Activated T-cell treated with anti-CD3 and anti-CD28 coated beads for 1 hour (primary cell): ENCODE measurements around the gene ZNF79.

ENCODE experiments used
- DNase-seq: peaks from one replicate; pipeline ENCODE4 v3.0.0-alpha.2; 2020; ENCODE audit warnings: low read depth

ZNF79 gene

DNA sequence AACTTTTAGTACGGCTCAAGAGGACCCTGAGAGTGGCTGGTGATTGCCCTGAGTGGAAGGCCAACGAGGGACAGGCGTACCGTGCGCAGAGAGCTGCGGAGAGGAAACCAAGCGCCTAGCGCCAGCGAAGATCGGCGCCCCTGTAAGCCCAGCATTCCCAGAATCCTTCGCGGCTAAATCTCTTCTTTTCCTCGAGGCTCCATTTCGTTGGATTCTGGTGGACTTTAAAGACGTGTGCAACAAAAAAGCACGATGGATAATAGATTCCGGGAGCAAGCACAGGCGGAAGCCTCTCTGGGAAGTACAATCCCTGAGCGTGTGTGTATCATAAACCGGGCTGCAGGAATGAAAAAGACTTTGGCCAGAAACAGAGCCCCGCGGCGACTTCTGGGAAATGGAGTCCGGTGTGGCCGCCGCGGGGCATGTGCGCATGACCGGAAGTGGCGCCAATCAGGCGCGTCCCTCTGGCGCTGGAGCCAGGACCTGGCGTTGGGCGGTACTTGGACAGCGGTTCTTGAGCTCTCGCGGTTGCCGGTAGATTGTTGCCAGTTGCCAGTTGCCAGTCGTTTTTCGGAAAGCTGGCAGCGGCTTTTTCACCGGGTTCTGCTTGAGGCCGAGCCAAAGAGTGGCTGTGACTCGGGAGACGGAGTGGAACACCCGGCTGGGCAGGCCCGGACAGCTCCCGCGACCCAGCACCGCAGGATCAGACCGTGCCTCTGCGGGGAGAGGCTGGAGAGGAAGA lies at the start of gene ZNF79:
TSS of gene ZNF79 (plus strand) at position 449 of the 742 bp plus-strand sequence. CDS start 406 bp downstream, outside the sequence.
- peak; percentile 86 for DNase-seq

GRCh38 chr9:127380479-127380878 lies 43.7 kb upstream of the ZNF79 start:
- DNase-seq: no peak

GRCh38 chr9:127382541-127382940 lies 41.6 kb upstream of the ZNF79 start:
- no peak for DNase-seq

DNA sequence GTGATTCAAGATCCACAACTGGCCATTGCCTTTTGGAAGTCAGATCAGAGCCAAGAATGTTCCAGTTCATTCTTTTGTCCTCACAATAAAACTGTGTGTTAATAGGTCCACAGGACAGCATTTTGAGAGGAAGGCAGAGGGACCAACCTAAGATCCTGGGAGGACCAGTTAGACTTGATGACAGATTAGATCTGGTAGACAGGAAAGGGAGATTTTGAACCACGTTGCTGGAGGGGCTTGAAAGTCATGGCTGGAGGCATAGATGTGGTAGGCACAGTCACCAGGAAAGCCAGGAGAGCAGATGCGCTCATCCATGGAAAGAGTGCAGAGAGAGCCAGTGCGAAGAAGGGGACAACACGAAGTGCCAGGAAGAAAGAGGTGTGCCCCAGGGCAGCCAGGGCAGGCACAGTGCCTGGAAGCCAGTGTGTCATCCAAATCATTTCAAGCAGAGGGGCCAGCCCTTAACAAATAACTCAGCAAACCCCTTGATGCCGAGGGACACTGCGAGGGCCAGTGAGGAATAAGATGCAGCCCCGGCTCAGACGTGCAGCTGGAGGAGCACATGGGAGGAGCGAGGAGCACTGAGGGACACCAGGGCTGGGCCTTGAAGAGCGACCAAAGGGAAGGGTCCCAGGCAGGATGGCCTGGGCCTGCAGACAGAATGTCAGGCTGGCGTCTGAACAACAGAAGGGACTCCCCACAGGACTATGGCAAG lies 40.0 kb upstream of the ZNF79 start:
- DNase-seq: no peak

DNA sequence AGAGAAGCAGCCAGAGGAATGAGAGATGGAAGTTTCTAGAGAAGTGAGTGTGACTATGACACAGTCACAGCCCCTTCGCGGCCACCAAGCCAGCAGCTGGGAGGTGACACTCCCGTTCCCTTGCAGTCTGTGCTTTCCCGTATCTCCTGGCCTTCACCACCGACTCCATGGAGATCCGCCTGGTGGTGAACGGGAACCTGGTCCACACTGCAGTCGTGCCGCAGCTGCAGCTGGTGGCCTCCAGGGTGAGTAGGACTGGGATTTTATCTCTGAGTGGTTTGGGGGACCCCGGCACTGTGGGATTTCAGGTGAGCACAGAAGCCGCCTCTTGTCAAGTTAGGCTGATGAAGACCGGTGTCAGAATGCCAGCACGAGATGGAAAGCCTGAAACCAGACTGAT lies 39.3 kb upstream of the ZNF79 start:
- DNase-seq: no peak

DNA sequence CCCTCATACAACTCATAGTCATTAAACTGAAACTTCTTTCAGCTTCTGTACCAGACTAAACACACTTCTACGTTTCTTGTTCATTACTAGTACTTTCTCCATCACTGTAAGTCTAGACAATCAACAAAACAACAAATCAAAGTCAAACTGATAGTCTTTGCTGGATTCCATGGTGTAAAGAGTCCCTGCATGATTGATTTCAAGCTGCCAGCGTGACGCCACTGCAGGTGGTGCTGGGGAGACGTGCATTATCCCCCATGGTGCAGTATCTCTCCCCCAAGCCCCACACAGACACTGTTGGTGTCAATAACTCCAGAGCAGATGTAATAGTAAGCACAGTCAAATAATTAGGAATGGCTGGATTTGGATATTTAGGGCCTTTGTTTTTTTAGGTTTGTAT lies 37.9 kb upstream of the ZNF79 start:
- DNase-seq: no peak

DNA sequence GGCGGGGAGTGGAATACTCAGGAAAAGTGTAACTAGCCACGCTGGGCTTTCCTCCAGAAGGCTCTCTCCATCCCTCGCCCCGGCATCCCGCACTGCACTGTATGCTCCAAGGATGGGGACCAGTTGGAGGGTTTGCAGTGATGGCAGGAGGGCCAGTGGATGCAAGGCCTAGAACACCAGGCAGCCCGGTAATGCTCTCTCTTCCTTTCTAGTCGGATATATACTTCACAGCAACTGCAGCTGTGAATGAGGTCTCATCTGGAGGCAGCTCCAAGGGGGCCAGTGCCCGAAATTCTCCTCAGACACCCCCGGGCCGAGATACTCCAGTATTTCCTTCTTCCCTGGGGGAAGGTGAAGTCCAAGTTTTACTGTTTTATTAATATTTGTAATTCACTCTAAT lies 37.2 kb upstream of the ZNF79 start:
- no peak for DNase-seq

GRCh38 chr9:127388037-127388855 lies 35.9 kb upstream of the ZNF79 start:
- peak; percentile 64 for DNase-seq

GRCh38 chr9:127388856-127389238 lies 35.3 kb upstream of the ZNF79 start:
- no peak for DNase-seq

DNA sequence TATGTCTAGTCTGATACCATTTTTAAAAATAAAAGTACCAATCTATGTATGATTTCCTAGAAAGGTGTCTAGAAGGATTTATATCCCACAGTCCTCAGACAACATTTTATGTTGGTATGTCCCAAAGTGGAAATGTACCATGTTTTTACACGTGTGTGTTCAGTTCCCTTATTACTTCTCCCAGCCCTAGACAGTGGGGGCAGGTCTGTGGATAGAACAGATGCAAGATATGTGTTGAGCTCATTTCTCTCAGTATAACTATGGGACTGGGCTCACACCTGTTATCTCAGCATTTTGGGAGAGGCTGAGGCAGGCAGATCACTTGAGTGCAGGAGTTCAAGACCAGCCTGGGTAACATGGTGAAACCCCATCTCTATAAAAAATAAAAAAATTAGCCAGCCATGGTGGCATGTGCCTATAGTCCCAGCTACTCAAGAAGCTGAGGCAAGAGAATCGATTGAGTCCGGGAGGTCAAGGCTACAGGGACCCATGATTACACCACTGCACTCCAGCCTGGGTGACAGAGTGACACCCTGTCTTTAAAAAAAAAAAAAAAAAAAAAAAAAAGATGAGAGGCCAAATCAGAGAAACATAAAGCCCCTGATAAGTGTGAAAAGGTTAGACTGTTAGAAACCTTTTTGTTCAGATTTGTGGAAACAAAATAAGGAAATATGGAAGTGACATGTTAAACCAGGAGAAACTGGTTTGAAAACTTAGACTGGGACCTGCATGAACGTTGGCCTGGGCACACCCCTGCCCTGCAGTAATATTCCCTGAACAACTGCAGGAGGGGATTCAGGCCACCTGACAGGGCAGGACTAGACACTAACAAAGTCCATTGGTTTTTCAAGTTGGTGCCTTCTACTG lies 34.6 kb upstream of the ZNF79 start:
- DNase-seq: no peak

DNA sequence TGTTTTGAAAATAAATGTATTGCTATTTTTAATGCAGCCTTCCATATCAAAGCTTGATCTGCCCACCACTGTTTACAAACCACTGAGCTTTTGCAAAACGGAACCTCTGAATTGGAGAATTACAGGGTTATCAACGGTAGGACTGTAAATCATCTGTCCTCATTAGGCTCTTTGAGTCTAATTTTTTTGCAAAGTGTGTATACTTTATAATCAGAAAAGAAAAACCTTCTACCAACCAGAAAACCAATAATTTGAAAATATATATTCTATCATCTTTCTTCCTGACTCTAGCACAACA lies 34.0 kb upstream of the ZNF79 start:
- DNase-seq: no peak

DNA sequence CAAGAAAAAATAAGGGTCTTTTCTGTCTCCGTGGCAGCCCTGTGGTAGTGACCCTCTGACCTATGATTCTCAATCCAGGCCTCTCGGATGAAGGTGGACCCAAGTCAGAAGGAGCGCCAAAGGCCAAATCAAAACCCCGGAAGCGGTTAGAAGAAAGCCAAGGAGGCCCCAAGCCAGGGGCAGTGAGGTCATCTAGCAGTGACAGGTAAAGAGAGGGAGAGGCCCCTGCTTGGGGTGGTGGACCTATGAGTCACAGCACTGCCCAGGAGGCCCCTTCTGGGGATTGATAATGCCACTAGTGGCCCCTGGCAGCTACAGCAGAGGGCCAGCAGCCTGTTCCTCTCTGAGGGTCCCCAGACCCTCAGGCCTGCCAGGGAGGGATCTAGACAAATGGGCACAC lies 33.6 kb upstream of the ZNF79 start:
- DNase-seq: no peak

DNA sequence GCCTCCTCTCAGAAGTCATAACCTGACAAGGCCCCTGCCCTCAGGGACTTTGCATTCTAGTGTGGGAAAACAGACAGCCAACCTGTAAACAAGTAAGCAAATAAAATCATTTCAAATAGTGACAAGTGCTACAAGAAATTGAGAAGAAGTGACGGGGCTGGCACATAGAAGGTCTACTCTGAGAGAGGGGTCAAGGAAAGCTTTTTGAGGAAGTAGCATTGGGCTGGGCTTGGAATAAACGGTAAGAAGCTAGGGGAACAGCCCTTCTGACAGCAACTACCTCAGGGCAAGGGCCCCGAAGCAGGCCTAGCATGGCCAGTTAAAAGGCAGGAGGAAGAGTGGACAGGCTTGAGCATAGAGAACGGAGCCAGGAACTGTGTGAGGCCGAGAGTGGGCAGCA lies 32.0 kb upstream of the ZNF79 start:
- no peak for DNase-seq

DNA sequence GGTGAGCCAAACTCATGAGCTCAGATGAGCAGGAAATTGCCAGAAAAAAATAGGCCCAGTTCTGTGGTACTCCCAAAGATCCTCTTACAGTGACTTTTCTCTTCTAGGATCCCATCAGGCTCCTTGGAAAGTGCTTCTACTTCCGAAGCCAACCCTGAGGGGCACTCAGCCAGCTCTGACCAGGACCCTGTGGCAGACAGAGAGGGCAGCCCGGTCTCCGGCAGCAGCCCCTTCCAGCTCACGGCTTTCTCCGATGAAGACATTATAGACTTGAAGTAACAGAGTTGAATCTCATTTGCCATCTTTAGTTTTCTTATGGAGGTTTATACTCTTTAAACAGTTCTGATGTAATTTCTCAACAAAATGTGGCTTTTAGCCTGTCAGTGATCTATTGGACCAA lies 31.2 kb upstream of the ZNF79 start:
- no peak for DNase-seq

DNA sequence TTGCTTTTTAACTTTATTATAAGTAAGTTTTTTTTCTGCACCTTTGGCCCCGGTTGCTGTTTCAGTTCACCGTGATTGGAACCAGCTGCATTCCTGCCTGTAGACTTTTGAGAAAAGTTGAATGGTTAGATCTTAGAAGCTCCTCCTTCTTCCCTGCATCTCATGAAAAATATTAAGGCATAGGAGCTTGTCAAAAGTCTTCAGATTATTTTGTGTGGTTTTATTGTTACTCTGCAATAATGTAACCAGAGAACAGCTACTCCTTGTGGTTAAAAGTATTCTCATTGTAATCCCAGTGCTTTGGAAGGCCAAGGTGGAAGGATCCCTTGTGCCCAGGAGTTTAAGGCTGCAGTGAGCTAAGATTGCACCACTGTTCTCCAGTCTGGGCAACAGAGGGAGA lies 30.5 kb upstream of the ZNF79 start:
- DNase-seq: no peak

GRCh38 chr9:127395497-127396252 lies 28.5 kb upstream of the ZNF79 start:
- DNase-seq: no peak

- no peak for DNase-seq
These were observed 27.9 kb upstream of the ZNF79 start for GRCh38 chr9:127396253-127396807.

DNA sequence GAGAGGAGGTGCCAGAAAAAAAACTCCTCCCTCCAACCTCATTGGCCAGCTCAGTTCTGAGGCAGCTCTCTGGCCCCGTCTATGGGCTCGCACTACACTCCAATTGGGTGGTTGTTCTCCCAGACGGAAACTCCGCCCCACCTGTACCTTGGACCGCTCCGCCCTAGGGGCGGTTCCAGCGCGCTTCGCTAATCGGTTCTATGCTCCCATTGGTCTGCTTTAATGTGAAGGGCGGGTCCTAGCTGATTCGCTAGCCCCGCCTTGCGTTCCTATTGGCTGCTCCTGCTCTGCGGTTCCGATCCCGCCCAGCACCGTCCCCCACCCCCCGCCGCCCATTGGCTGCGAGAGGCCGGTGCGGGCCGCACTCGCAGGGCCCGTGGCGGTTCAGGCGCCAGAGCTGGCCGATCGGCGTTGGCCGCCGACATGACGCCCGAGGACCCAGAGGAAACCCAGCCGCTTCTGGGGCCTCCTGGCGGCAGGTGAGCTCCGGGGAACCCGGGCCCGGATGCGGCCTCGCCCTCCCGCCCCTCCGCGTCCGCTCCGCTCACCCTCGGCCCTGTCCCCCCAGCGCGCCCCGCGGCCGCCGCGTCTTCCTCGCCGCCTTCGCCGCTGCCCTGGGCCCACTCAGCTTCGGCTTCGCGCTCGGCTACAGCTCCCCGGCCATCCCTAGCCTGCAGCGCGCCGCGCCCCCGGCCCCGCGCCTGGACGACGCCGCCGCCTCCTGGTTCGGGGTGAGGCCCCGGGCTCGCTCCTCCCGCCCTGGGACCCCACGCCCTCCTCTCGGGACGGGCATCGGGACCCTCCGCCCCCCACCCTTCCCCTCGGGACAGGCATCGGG lies 27.2 kb upstream of the ZNF79 start, which contains the start of gene SLC2A8:
TSS of gene SLC2A8 (plus strand) at position 362 of the 838 bp plus-strand sequence. CDS start at position 424, 62 bp downstream.
- DNase-seq: peak; percentile 66

DNA sequence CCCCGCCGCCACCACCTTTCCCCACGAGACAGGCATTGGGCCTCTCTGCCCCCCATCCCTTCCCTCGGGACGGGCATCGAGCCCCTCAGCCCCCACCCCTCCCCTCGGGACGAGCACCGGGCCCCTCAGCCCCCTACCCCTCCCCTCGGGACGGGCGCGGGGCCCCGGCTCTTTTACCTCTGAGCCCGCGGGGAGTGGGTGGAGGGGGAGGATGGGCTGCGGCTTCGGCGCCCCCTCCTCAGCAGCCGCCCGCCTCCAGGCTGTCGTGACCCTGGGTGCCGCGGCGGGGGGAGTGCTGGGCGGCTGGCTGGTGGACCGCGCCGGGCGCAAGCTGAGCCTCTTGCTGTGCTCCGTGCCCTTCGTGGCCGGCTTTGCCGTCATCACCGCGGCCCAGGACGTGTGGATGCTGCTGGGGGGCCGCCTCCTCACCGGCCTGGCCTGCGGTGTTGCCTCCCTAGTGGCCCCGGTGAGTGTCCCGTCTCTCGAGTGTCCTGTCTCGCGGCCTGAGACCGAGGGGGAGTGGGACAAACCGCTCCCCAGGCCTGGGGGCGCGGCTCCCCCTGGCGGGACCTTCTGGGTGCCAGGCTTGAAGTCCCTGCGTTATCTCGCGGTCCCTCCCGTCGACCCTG lies 26.4 kb upstream of the ZNF79 start:
- DNase-seq: peak; percentile 18

- no peak for DNase-seq
These were observed 25.9 kb upstream of the ZNF79 start for GRCh38 chr9:127398275-127398647.
